Measurements from ENCODE around the gene SFXN3.
A peak's percentile ranks its signal among the peaks of the same experiment; 100 is the strongest.

The SFXN3 gene

GRCh38 chr10:101000127-101000914, 30.7 kb upstream of the SFXN3 start:
- Histone ChIP-seq H3K4me1 (ENCODE audit: insufficient read depth, poor library complexity, severe bottlenecking) (peaks cover 8% of the 10 kb centered on the region), H3K27me3 (ENCODE audit: insufficient read depth, poor library complexity, severe bottlenecking) (no peaks in the 10 kb centered on the region), H3K4me3 (ENCODE audit: severe bottlenecking) (peak overlapping the region; percentile 68), H3K9me3 (ENCODE audit: severe bottlenecking) (no peaks in the 10 kb centered on the region), H3K27ac (ENCODE audit: poor library complexity, severe bottlenecking) (peak overlapping the region; percentile 91), H3K36me3 (ENCODE audit: low read depth) (peaks cover 28% of the 10 kb centered on the region)
- no peak for TF ChIP-seq CTCF (IDR thresholded peaks at IDR 0.05; ENCODE audit: poor library complexity, severe bottlenecking)
- no peak for ATAC-seq (ENCODE audit: low read depth)
- DNase-seq (ENCODE audit: low spot score), result no peak

- DNase-seq (ENCODE audit: low spot score), result no peak
- peaks cover 32% of the 10 kb centered on the region for H3K36me3 ChIP-seq (ENCODE audit: low read depth)
- H3K27ac ChIP-seq (ENCODE audit: poor library complexity, severe bottlenecking), result peak overlapping the region; percentile 91
- ATAC-seq (ENCODE audit: low read depth), result peak; percentile 12
- H3K9me3 ChIP-seq (ENCODE audit: severe bottlenecking), result no peaks in the 10 kb centered on the region
- peaks cover 8% of the 10 kb centered on the region for H3K4me1 ChIP-seq (ENCODE audit: insufficient read depth, poor library complexity, severe bottlenecking)
- H3K4me3 ChIP-seq (ENCODE audit: severe bottlenecking), result peak overlapping the region; percentile 68
- TF ChIP-seq CTCF (IDR thresholded peaks at IDR 0.05; ENCODE audit: poor library complexity, severe bottlenecking), result no peak
- no peaks in the 10 kb centered on the region for H3K27me3 ChIP-seq (ENCODE audit: insufficient read depth, poor library complexity, severe bottlenecking)
These were observed 29.9 kb upstream of the SFXN3 start for GRCh38 chr10:101000915-101001658.

- H3K4me3 ChIP-seq (ENCODE audit: severe bottlenecking), result no peak overlapping the region
- no peak for ATAC-seq (ENCODE audit: low read depth)
- H3K27me3 ChIP-seq (ENCODE audit: insufficient read depth, poor library complexity, severe bottlenecking), result no peaks in the 10 kb centered on the region
- DNase-seq (ENCODE audit: low spot score), result no peak
- no peak for TF ChIP-seq CTCF (IDR thresholded peaks at IDR 0.05; ENCODE audit: poor library complexity, severe bottlenecking)
- H3K4me1 ChIP-seq (ENCODE audit: insufficient read depth, poor library complexity, severe bottlenecking), result peaks cover 8% of the 10 kb centered on the region
- H3K27ac ChIP-seq (ENCODE audit: poor library complexity, severe bottlenecking), result peak overlapping the region; percentile 91
- no peaks in the 10 kb centered on the region for H3K9me3 ChIP-seq (ENCODE audit: severe bottlenecking)
- peaks cover 38% of the 10 kb centered on the region for H3K36me3 ChIP-seq (ENCODE audit: low read depth)
These were observed 29.4 kb upstream of the SFXN3 start for GRCh38 chr10:101001659-101002035.

GRCh38 chr10:101002456-101002855, 28.6 kb upstream of the SFXN3 start:
- Histone ChIP-seq H3K4me3 (ENCODE audit: severe bottlenecking) (no peak overlapping the region), H3K9me3 (ENCODE audit: severe bottlenecking) (no peaks in the 10 kb centered on the region), H3K27ac (ENCODE audit: poor library complexity, severe bottlenecking) (no peak overlapping the region), H3K4me1 (ENCODE audit: insufficient read depth, poor library complexity, severe bottlenecking) (peaks cover 8% of the 10 kb centered on the region), H3K27me3 (ENCODE audit: insufficient read depth, poor library complexity, severe bottlenecking) (no peaks in the 10 kb centered on the region), H3K36me3 (ENCODE audit: low read depth) (peaks cover 39% of the 10 kb centered on the region)
- TF ChIP-seq CTCF (IDR thresholded peaks at IDR 0.05; ENCODE audit: poor library complexity, severe bottlenecking), result no peak
- no peak for DNase-seq (ENCODE audit: low spot score)
- ATAC-seq (ENCODE audit: low read depth), result no peak

Measured in RWPE2 (cell line).